ENCODE data around the gene CTPS2.
"Not testable (repeated sequence)": the region's sequence is repeated elsewhere in the genome, so short reads cannot be mapped to it uniquely, and the experiment has no call there.

The CTPS2 gene

GRCh38 chrX:16629909-16630308, 82.6 kb downstream of the CTPS2 start:
- TF ChIP-seq CTCF (IDR thresholded peaks at IDR 0.05; ENCODE audit: control insufficient read depth, extremely low read depth, insufficient read depth), result no peak
- H3K4me3 ChIP-seq (ENCODE audit: low read depth, low read length), result no peak overlapping the region
- DNase-seq (ENCODE audit: low read depth), result no peak

DNA sequence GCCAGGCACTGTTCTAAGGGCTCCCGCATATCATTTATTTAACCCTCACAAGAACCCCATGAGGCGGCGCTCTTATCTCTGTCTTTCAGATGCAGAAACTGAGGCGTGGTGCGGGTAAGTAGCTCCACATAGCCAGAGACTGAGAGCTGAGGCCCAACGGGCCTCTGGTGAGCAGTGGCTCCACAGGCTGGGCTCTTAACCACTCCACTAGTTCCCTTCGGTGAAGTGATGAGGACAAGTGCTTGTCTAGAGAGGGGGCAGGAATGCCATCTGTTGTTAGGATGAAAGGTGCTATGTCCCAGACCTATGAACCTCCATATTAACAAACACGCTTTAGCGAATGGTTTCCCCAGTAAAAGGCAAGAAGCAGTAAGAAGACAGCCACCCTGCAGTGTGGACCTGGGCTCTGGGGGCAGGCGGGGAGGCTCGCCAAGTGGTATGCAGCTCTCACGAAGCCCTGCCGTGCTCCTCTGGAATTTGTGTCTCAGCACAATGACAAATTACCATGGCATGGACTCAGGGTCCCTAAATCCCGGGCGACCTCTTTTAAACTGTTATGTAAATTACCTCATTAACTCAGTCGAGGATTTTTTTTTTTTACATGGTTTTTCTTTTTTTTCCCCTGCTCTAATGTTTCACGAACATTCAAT, 83.4 kb downstream of the CTPS2 start:
- no peak overlapping the region for H3K4me3 ChIP-seq (ENCODE audit: low read depth, low read length)
- no peak for DNase-seq (ENCODE audit: low read depth)
- TF ChIP-seq CTCF (IDR thresholded peaks at IDR 0.05; ENCODE audit: control insufficient read depth, extremely low read depth, insufficient read depth), result no peak

GRCh38 chrX:16628511-16628910, 84.0 kb downstream of the CTPS2 start:
- not testable (repeated sequence) for DNase-seq (ENCODE audit: low read depth); H3K4me3 ChIP-seq (ENCODE audit: low read depth, low read length)

- no peak overlapping the region for H3K4me3 ChIP-seq (ENCODE audit: low read depth, low read length)
- no peak for DNase-seq (ENCODE audit: low read depth)
- no peak for TF ChIP-seq CTCF (IDR thresholded peaks at IDR 0.05; ENCODE audit: control insufficient read depth, extremely low read depth, insufficient read depth)
Observed at GRCh38 chrX:16619024-16619423, 93.4 kb downstream of the CTPS2 start.

- no peak for DNase-seq (ENCODE audit: low read depth)
- H3K4me3 ChIP-seq (ENCODE audit: low read depth, low read length), result no peak overlapping the region
- TF ChIP-seq CTCF (IDR thresholded peaks at IDR 0.05; ENCODE audit: control insufficient read depth, extremely low read depth, insufficient read depth), result no peak
Observed at GRCh38 chrX:16618422-16618821, 94.0 kb downstream of the CTPS2 start.

GRCh38 chrX:16617382-16617781, 95.1 kb downstream of the CTPS2 start:
- TF ChIP-seq CTCF (IDR thresholded peaks at IDR 0.05; ENCODE audit: control insufficient read depth, extremely low read depth, insufficient read depth), result no peak
- no peak for DNase-seq (ENCODE audit: low read depth)
- no peak overlapping the region for H3K4me3 ChIP-seq (ENCODE audit: low read depth, low read length)

DNA sequence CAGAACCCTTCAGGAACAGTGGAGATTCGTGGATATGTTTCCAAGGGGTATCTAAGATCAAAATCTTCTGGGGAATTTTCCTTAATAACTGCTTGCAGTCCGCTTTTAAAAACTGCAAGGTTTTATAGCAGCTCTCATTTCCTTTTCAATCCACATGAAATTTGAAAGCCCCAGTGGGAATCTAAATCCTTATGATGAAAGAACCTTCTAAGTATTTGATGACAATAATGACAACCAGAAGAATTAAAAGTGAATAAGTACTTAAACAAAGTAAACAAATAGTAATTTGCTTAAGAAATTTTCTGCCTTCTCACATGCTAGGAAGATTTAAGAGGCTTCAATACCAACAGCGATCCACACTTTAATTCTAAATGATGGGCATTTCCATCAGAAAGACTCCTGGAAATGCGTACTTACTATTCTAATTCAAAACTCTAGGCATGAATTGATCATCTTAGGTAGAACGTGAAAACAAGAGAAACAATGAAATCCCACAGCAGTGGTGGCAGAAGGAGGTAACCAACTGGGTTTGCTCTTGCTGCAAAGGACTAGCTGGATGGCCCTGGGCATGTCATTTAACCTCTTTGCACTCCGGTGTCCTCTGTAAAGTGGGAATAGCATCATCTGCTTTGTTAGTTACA, 100.1 kb downstream of the CTPS2 start:
- H3K4me3 ChIP-seq (ENCODE audit: low read depth, low read length), result no peak overlapping the region
- no peak for TF ChIP-seq CTCF (IDR thresholded peaks at IDR 0.05; ENCODE audit: control insufficient read depth, extremely low read depth, insufficient read depth)
- DNase-seq (ENCODE audit: low read depth), result no peak

- not testable (repeated sequence) for DNase-seq (ENCODE audit: low read depth); H3K4me3 ChIP-seq (ENCODE audit: low read depth, low read length)
Observed at GRCh38 chrX:16610654-16611053, 101.8 kb downstream of the CTPS2 start.
